ENCODE results near the gene SOX2. TPM values are rescaled to one million over a fixed set of nuclear protein-coding genes. Genes with fewer than 3 reads are reported as not detected.
"Not testable (repeated sequence)": the region's sequence is repeated elsewhere in the genome, so short reads cannot be mapped to it uniquely, and the experiment has no call there.

The SOX2 gene
- total RNA-seq, 1 donor, result under 0.01 TPM

DNA sequence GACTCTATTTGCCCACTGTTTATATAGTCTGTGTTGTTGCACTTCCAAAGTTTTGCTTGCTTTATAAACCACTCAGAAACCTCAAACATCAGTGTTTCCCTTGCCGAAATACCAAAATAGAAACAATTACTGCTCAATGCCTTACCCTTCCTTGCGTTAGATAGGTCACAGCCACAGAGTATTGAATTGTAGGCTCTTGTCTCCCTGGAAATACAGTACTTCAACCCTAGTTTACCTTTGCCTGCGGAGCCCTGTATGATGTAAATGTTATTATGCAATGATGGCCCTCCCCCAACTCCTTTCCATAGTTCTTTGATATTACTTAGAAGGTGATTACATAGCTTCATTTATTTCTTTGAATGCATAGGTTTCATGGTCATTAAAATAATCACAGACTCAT is 44.2 kb downstream of the SOX2 start:
- peaks cover 6% of the 10 kb centered on the region for H3K27me3 ChIP-seq (ENCODE audit: insufficient read depth, low read length)
- no peaks in the 10 kb centered on the region for H3K4me1 ChIP-seq (ENCODE audit: insufficient read depth, low read length)
- H3K4me3 ChIP-seq (ENCODE audit: low read length), result no peak overlapping the region
- H3K9me3 ChIP-seq (ENCODE audit: low read depth, low read length), result no peaks in the 10 kb centered on the region

DNA sequence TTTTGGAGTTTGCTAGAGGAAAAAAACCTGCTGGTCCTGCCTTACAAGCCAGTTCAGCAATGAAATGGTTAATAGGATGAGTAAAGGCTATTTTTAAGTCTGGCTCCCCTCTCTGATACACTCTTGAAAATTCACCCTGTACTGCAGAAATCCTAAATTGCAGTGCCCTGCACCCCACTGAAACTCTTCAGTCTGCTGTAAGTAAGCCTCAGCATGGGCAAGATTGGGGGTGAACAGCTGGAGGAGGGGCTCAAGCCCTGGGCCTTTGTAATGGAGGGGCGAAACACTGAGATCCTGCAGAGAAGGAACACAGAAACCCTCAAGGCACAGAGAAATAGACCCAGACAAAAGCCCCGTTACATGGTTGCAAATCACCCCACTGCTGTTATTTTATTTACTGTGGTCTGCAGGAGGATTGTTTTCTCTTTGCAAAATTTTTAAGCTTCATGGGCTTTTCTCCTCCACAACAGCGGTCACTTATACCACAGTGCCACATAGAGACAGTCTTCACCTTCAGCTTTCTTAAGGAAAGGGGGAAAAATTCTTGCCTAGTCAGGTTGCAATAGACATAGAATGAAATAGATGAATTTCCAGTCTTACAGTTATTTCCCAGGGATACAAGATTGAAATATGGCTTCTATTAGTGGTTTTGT is 45.0 kb downstream of the SOX2 start:
- Histone ChIP-seq H3K4me3 (ENCODE audit: low read length) (no peak overlapping the region), H3K27me3 (ENCODE audit: insufficient read depth, low read length) (peaks cover 6% of the 10 kb centered on the region), H3K9me3 (ENCODE audit: low read depth, low read length) (no peaks in the 10 kb centered on the region), H3K4me1 (ENCODE audit: insufficient read depth, low read length) (no peaks in the 10 kb centered on the region)

DNA sequence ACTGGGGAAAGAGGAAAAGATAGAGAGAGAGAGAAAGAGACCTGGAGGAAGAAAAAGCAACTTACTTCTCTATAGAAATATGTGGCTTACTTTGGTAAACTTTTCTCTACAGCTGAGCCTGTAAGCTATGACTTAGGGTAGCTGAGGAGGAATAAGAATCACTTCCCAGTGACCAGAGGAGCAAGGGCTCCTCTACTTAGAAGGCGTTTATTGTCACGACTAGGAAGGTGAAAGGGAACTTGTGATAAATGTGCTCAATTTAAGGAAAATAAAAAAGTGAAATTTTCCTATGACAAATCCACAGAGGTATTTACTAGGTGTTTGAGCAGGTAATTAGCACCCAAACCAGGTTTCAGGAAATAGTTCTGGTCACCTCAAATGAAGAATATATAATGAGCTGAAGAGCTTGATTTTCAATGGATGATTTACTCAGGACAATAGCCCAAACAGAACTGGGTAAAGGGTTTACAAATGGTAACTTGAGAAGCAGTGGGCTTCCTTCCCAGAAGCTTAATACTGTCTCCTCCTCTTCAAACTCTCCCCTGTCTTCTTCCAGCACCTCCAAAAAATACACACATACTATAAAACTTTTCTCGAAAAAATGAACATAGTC is 46.1 kb downstream of the SOX2 start:
- Histone ChIP-seq H3K27me3 (ENCODE audit: insufficient read depth, low read length) (peaks cover 6% of the 10 kb centered on the region), H3K4me1 (ENCODE audit: insufficient read depth, low read length) (no peaks in the 10 kb centered on the region), H3K4me3 (ENCODE audit: low read length) (no peak overlapping the region), H3K9me3 (ENCODE audit: low read depth, low read length) (no peaks in the 10 kb centered on the region)

DNA sequence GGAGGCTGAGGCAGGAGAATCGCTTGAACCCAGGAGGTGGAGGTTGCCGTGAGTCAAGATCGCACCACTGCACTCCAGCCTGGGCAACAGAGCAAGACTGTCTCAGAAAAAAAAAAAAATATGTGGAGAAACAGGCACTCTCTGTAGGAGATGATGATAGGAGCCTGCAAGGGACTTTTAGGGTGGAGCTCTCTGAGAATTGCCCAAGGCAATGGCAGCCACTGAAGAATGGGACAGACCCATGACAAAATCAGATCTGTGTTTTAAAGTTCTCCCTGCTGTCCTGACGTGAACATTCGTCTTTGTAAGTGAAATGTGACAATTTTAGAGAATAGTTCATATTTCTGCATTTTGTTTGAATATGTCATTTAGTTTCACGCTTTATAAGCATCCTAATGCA is 50.2 kb downstream of the SOX2 start:
- H3K4me1 ChIP-seq (ENCODE audit: insufficient read depth, low read length), result no peaks in the 10 kb centered on the region
- H3K4me3 ChIP-seq (ENCODE audit: low read length), result no peak overlapping the region
- H3K9me3 ChIP-seq (ENCODE audit: low read depth, low read length), result no peaks in the 10 kb centered on the region
- H3K27me3 ChIP-seq (ENCODE audit: insufficient read depth, low read length), result no peaks in the 10 kb centered on the region

DNA sequence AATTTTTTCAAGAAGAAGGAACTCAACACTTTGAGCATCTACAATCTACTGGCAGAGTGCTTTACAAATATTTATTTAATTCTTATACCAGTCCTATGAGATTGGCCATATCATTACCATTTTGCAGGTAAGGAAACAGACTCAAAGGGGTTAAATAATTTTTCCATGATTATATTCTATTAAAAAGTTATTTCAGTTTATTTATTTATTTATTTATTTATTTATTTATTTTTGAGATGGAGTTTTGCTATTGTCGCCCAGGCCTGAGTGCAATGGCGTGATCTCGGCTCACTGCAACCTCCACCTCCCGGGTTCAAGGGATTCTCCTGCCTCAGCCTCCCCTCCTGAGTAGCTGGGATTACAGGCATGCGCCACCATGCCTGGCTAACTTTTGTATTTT is 52.3 kb downstream of the SOX2 start:
- not testable (repeated sequence) for H3K4me1 ChIP-seq (ENCODE audit: insufficient read depth, low read length); H3K27me3 ChIP-seq (ENCODE audit: insufficient read depth, low read length); H3K9me3 ChIP-seq (ENCODE audit: low read depth, low read length); H3K4me3 ChIP-seq (ENCODE audit: low read length)
